Natural killer cell (primary cell): ENCODE measurements around the gene SSNA1. TPM values are rescaled to one million over a fixed set of nuclear protein-coding genes. Genes with fewer than 3 reads are reported as not detected.

Experiments
- ATAC-seq, 3 donors: fragments of 150-1000 bp in 2 of 3; fragments of 200-7000 bp in 1 of 3; cut with Tn5 transposase; 1 replicate in 1 of 3; 2 replicates in 2 of 3; pipeline ENCODE4 v1.10.0; 2021; ENCODE audit warnings: mild to moderate bottlenecking in 2 of 3, moderate library complexity in 2 of 3
- DNase-seq, 2 donors: peaks; one replicate each; pipeline versions ENCODE4 v3.0.0 to v3.0.0-alpha.2; 2013 to 2021; ENCODE audit warnings: mixed read lengths in 1 of 2
- H3K27ac ChIP-seq: one replicate; pipeline ENCODE4 v1.5.1; 2013; ENCODE audit warnings: mild to moderate bottlenecking, low read length
- H3K27me3 ChIP-seq: one replicate; pipeline ENCODE4 v1.6.1; 2013; ENCODE audit warnings: low read length; ENCODE audit not compliant: control insufficient read depth, insufficient read depth
- H3K36me3 ChIP-seq: one replicate; pipeline ENCODE4 v1.6.1; 2013; ENCODE audit warnings: low read length; ENCODE audit not compliant: control insufficient read depth, insufficient read depth
- H3K4me1 ChIP-seq: one replicate; pipeline ENCODE4 v1.6.1; 2013; ENCODE audit warnings: low read length; ENCODE audit not compliant: control insufficient read depth, insufficient read depth
- H3K4me3 ChIP-seq: one replicate; pipeline ENCODE4 v1.5.1; 2013; ENCODE audit warnings: low read length
- H3K9me3 ChIP-seq: one replicate; pipeline ENCODE4 v1.6.1; 2013; ENCODE audit warnings: low read length; ENCODE audit not compliant: control insufficient read depth, insufficient read depth
- H3K27ac Mint-ChIP-seq, 2 donors: one replicate each; pipeline ENCODE4 v1.8.0; 2022; ENCODE audit warnings: mild to moderate bottlenecking in 2 of 2, mixed read lengths in 2 of 2, moderate library complexity in 1 of 2
- H3K27me3 Mint-ChIP-seq, 2 donors: one replicate each; pipeline ENCODE4 v1.8.0; 2022; ENCODE audit warnings: low read depth in 2 of 2, mixed read lengths in 2 of 2
- H3K36me3 Mint-ChIP-seq: one replicate; pipeline ENCODE4 v1.8.0; 2022; ENCODE audit warnings: mixed read lengths
- H3K4me1 Mint-ChIP-seq, 2 donors: one replicate each; pipeline ENCODE4 v1.8.0; 2022; ENCODE audit warnings: mixed read lengths in 2 of 2
- H3K4me3 Mint-ChIP-seq: one replicate; pipeline ENCODE4 v1.8.0; 2022; ENCODE audit warnings: mild to moderate bottlenecking, moderate library complexity, mixed read lengths
- H3K9me3 Mint-ChIP-seq, 2 donors: one replicate each; pipeline ENCODE4 v1.8.0; 2022; ENCODE audit warnings: mixed read lengths in 2 of 2
- WGBS: methylation state at CpG from one replicate; pipeline ENCODE4 v1.1.7; 2013; ENCODE audit warnings: missing lambda C conversion rate; ENCODE audit not compliant: insufficient coverage; 5-methylcytosine and 5-hydroxymethylcytosine counted together
- intact Hi-C: fragments of 100-400 bp; cut with micrococcal nuclease; formaldehyde crosslinking; loops from one replicate; pipeline ENCODE4 v1.14.2; 2022
- total RNA-seq, 4 donors: library from RNA; stranded (reverse); fragments of 120-200 nt in 1 of 4; gene quantifications; one replicate each; pipeline versions ENCODE4 v1.2.3 to v1.2.4, GENCODE V29; 2013 to 2022
- TF ChIP-seq, protein P1 (sequence below): fragments of 200-600 bp; IDR thresholded peaks from one replicate; pipeline ENCODE4 v1.8.0; 2022; ENCODE audit warnings: antibody characterized with exemption

The SSNA1 gene
- total RNA-seq, 3 donors from 2014 or later (not counting 1 experiment from before 2014, with no cell fraction given) = 45.1 to 53.5 (median 52.2) TPM

DNA sequence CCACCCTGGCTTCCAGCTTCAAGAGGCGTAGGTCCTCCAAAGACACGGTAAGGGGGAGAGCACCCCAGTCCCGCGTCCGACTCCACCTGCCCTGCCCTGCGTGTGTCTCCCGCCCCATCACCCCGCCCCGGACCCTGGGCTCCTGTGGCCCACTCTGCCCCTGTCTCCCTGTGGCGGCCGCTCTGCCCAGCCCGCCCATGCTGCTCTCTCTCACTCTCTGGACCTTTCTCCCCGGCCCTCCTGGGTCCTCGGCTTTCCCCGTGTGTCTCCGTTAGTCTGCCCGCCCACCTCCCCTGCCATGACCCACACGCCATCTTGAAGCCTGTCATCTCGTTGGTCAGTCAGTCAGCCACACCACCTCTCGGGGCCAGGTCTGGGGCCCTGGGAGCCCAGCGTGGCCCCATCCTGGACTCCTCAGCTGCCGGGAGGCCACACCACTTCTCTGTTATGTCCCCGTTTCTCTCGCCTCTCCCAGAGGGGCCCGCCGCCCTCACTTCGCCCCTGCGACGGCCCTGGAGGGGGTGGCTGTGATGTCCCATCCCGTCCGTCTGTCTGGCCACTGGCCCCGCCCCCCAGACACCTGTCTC lies 23.1 kb upstream of the SSNA1 start:
- DNase-seq (no peak), ATAC-seq (no peak)
- Mint-ChIP-seq H3K27ac (no peak overlapping the region), H3K27me3 (peaks cover 7 to 39% of the 10 kb centered on the region in 2 donors), H3K4me3 (no peak overlapping the region), H3K4me1 (no peaks in the 10 kb centered on the region), H3K36me3 (no peaks in the 10 kb centered on the region), H3K9me3 (no peaks in the 10 kb centered on the region)
- H3K27me3 ChIP-seq = peaks cover 46% of the 10 kb centered on the region
- no peaks in the 10 kb centered on the region for H3K36me3 ChIP-seq
- no peaks in the 10 kb centered on the region for H3K9me3 ChIP-seq
- 92% methylated on average over 32 of the region's 32 CpGs for WGBS
- TF ChIP-seq, protein P1, sequence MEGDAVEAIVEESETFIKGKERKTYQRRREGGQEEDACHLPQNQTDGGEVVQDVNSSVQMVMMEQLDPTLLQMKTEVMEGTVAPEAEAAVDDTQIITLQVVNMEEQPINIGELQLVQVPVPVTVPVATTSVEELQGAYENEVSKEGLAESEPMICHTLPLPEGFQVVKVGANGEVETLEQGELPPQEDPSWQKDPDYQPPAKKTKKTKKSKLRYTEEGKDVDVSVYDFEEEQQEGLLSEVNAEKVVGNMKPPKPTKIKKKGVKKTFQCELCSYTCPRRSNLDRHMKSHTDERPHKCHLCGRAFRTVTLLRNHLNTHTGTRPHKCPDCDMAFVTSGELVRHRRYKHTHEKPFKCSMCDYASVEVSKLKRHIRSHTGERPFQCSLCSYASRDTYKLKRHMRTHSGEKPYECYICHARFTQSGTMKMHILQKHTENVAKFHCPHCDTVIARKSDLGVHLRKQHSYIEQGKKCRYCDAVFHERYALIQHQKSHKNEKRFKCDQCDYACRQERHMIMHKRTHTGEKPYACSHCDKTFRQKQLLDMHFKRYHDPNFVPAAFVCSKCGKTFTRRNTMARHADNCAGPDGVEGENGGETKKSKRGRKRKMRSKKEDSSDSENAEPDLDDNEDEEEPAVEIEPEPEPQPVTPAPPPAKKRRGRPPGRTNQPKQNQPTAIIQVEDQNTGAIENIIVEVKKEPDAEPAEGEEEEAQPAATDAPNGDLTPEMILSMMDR = no peak
- H3K4me1 ChIP-seq = peaks cover 9% of the 10 kb centered on the region
- intact Hi-C loops = no loop called here
- H3K27ac ChIP-seq = no peak overlapping the region
- H3K4me3 ChIP-seq = no peak overlapping the region

DNA sequence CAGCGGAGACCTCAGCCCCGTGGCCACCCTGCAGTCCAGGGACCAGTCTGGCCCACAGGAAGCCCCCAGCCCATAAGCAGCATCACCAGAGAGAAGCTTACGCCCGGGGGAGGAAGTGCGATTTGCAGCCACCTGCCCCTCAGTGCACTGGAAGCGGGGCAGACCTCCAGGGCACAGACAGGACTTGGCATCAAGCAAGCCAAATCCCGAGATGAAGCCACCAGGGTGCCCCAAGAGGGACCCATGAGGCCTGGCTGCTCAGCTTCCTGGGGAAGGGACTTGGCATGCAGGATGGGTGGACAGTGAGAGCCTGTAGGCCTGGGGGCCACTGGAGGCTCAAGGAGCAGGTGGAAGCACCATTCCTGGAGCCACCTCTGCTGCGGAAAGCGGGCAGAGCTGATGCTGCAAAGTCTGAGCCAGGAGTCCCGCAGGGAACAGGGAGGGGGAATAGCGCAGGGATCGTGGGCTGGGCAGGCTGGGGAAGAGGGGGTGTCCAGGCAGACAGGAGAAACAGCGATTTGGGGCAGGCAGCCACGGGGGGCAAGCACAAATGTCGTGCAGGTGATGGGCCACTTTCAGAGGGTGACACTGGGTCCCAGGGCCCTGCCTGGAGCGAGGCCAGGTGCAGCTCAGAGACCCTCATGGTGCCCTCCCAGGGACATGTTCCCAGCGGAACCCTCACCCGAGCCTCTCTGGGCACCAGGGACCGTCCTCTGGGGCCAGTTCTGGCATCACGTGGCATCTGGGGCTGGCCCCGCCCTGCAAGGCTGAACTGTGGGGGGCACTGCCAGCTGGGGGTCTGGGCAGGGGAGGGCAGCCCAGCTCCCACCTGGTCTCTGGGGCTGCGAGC lies 21.9 kb upstream of the SSNA1 start:
- no peaks in the 10 kb centered on the region for H3K9me3 ChIP-seq
- Mint-ChIP-seq H3K27me3 (peaks cover 7 to 41% of the 10 kb centered on the region in 2 donors), H3K4me3 (no peak overlapping the region), H3K27ac (no peak overlapping the region), H3K36me3 (no peaks in the 10 kb centered on the region), H3K9me3 (no peaks in the 10 kb centered on the region), H3K4me1 (no peaks in the 10 kb centered on the region)
- peaks cover 53% of the 10 kb centered on the region for H3K27me3 ChIP-seq
- H3K36me3 ChIP-seq = no peaks in the 10 kb centered on the region
- WGBS = 73% methylated on average over 22 of the region's 22 CpGs
- DNase-seq (no peak), ATAC-seq (no peak)
- H3K27ac ChIP-seq = no peak overlapping the region
- H3K4me1 ChIP-seq = peaks cover 9% of the 10 kb centered on the region
- H3K4me3 ChIP-seq = no peak overlapping the region
- TF ChIP-seq, protein P1 = no peak
- intact Hi-C loops = no loop called here

DNA sequence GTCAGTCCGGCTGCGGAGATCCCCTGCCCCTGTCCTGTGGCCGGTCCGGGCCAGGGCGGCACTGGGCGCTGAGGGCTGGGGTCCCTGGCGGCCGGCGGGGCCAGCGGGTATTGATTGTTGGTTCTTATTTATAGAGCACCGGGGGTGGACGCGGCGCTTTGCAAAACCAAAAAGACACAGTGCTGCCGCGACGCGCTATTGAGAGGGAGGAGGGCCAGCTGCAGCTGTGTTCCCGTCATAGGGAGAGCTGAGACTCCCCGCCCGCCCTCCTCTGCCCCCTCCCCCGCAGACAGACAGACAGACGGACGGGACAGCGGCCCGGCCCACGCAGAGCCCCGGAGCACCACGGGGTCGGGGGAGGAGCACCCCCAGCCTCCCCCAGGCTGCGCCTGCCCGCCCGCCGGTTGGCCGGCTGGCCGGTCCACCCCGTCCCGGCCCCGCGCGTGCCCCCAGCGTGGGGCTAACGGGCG lies 21.2 kb upstream of the SSNA1 start:
- no peak overlapping the region for H3K27ac ChIP-seq
- Mint-ChIP-seq H3K27ac (no peak overlapping the region), H3K9me3 (no peaks in the 10 kb centered on the region), H3K27me3 (peaks cover 7 to 41% of the 10 kb centered on the region in 2 donors), H3K36me3 (no peaks in the 10 kb centered on the region), H3K4me1 (no peaks in the 10 kb centered on the region), H3K4me3 (no peak overlapping the region)
- DNase-seq (no peak), ATAC-seq (no peak)
- 39% methylated on average over 43 of the region's 44 CpGs for WGBS
- intact Hi-C loops = no loop called here
- H3K36me3 ChIP-seq = no peaks in the 10 kb centered on the region
- H3K4me3 ChIP-seq = no peak overlapping the region
- peaks cover 8% of the 10 kb centered on the region for H3K4me1 ChIP-seq
- TF ChIP-seq, protein P1 = no peak
- no peaks in the 10 kb centered on the region for H3K9me3 ChIP-seq
- peaks cover 52% of the 10 kb centered on the region for H3K27me3 ChIP-seq
